NT2/D1 (cell line): ENCODE measurements around the gene PHYHD1.

Experiments
- SUZ12 ChIP-seq: IDR thresholded peaks from 2 replicates; pipeline ENCODE4 v1.6.1; 2011; ENCODE audit not compliant: insufficient read length, insufficient read depth; ENCODE audit errors: extremely low read depth
- YY1 ChIP-seq: IDR thresholded peaks from 2 replicates; pipeline ENCODE4 v1.6.1; 2011; ENCODE audit not compliant: insufficient read length, insufficient read depth
- ZNF274 ChIP-seq: IDR thresholded peaks from 2 replicates; pipeline ENCODE4 v1.6.1; 2011; ENCODE audit warnings: mild to moderate bottlenecking, low read depth, low read length

GRCh38 chr9:128902351-128903078 lies 18.3 kb upstream of the PHYHD1 start:
- no peak for TF ChIP-seq ZNF274
- no peak for TF ChIP-seq YY1
- no peak for TF ChIP-seq SUZ12
